ENCODE measurements around the gene SEC24A.
"Not testable (repeated sequence)": the region's sequence is repeated elsewhere in the genome, so short reads cannot be mapped to it uniquely, and the experiment has no call there.

Gene SEC24A

DNA sequence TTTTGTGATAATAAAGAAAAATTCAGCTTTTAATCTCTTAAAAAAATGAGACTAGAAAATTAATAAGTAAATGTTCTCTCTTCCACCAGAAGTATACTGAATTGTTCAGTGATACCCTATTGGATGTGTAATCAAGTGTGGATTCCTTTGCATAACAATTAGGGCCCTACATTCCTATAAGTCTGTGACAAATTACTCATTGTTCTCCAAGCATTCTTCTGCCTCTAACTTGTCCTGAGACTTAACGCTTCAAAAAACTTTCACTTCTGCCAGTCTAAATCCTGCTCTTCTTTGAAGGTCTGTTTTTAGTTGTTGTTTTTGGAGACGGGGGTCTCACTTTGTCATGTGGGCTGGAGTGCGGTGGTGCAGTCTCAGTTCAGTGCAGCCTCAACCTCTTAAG is 100.8 kb downstream of the SEC24A start:
- DNase-seq (ENCODE audit: low read depth): no peak

GRCh38 chr5:134758176-134758503 is 109.6 kb downstream of the SEC24A start:
- DNase-seq (ENCODE audit: low read depth): no peak

DNA sequence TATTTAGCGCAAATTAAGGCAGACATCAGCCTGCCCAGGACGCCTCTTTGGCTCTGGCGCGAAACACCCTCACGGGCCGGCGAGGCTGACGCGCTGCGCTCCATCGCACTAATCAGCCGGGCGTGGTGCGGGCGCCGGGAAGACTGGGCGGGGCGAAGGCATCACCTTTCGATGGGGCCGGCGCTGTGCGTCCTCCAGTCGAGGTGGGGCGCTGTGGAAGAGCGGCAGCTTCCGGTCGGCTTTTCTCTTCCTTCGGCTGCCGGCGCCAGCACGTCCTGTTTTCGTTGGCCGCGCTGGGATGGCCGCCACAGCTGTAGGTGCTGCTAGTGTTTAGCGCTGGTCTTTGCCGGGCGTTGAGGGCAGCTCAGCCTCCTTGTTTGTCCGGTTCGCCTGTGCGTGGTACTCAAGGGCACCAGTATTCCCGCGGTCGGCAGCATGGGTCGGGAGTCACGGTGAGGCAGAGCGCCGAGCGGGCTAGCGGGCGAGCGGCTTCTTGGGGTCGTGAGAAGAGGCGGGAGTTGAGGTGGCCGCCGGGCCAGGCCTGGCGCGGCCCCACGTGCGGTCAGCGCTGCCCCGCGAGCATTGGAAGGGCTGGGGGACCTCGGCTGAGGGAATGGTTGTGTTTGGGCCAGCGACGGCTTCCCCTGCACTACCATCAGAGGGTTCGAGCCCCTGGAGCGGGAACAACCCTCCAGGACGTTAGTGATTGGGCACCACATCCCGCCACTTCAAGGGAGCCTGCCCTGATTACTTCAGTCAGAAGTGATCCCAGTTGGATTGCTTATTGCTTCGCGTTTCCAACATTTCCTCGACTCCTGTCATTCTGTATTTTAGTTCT is 110.1 kb downstream of the SEC24A start, which contains the start of gene DDX46:
TSS of gene DDX46 (plus strand) at position 276 of the 838 bp plus-strand sequence. CDS start at position 436, 160 bp downstream.
- peak; percentile 94 for DNase-seq (ENCODE audit: low read depth)

DNA sequence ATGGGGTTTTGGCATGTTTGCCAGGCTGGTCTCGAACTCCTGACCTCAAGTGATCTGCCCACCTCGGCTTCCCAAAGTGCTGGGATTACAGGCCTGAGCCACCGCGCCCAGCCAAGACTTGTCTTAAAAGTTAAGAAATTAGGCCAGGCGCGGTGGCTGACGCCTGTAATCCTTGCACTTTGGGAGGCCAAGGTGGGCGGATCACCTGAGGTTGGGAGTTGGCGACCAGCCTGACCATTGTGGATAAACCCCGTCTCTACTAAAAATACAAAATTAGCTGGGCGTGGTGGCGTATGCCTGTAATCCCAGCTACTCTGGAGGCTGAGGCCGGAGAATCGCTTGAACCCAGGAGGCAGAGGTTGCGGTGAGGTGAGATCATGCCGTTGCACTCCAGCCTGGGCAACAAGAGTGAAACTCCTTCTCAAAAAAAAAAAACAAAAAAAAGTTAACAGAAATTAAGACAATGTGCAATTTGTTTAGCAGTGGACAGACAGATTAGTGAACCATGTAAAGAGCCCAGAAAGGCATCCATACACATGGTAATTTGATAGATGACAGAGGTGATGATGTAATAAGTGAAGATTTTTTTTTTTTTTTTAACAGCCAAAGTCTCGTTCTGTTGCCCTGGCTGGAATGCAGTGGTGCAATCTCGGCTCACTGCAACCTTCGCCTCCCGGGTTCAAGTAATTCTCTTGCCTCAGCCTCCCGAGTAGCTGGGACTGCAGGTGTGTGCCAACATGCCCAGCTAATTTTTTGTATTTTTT is 119.1 kb downstream of the SEC24A start:
- not testable (repeated sequence) for DNase-seq (ENCODE audit: low read depth)

DNA sequence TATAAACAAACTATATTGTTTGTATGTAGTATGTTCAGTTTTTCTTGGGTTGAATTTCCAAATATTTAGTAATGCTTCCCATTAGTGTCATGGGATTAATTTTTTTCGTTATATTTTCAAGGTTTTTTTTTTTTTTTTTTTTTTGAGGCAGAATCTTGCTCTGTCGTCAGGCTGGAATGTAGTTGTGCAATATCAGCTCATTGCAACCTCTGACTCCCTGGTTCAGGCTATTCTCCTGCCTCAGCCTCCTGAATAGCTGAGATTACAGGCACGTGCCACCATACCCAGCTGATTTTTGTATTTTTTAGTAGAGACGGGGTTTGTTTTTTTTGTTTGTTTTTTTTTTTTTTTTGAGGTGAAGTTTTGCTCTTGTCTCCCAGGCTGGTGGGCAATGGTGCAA is 120.6 kb downstream of the SEC24A start:
- DNase-seq (ENCODE audit: low read depth): no peak

DNA sequence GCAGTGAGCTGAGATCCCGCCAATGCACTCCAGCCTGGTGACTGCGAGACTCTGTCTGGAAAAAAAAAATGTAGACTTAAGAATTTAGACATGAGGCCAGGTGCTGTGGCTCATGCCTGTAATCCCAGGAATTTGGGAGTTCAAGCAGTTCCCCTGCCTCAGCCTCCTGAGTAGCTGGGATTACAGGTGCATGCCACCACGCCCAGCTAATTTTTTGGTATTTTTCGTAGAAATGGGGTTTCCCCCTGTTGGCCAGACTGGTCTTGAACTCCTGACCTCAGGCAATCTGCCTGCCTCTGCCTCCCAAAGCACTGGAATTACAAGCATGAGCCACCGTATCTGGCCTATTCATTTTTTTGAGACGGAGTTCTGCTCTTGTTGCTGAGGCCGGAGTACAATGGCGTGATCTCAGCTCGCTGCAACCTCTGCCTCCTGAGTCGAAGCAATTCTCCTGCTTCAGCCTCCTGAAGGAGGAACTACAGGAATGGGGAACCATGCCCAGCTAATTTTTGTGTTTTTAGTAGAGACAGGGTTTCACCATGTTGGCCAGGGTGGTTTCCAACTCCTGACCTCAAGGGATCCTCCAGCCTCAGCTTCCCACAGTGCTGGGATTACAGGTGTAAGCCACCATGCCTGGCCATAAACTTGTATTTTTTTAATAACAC is 124.0 kb downstream of the SEC24A start:
- DNase-seq (ENCODE audit: low read depth): no peak

DNA sequence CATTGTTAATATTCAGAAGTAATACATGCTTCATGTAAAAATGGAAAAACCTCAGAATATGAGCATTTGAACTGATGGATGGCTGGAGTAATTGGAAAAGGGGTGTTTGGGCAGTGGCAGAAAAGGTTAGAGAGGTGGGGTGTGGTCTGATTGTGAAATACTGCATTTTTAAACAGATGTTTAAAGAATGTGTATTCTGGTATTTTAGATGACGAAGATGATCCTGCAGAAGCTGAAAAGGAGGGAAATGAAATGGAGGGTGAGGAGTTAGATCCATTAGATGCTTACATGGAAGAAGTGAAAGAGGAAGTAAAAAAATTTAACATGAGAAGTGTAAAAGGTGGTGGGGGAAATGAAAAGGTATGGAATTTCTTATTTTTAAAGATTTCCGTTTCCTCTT is 128.8 kb downstream of the SEC24A start:
- no peak for DNase-seq (ENCODE audit: low read depth)

Measured in activated T-cell treated with anti-CD3 and anti-CD28 coated beads for 24 hours (primary cell).